ENCODE data around the gene CLDND1. TPM values are rescaled to one million over a fixed set of nuclear protein-coding genes. Genes with fewer than 3 reads are reported as not detected.

The CLDND1 gene
- polyA plus RNA-seq, 1 experiment, result 73.8 TPM

GRCh38 chr3:98550833-98551232, 28.1 kb upstream of the CLDND1 start:
- no peak overlapping the region for H3K4me3 ChIP-seq (ENCODE audit: low read depth, low read length)
- peaks cover 6% of the 10 kb centered on the region; the same call in 1 of the 2 replicates for H3K27me3 ChIP-seq (ENCODE audit: control insufficient read depth, insufficient read depth, low read length)
- ChIA-PET CTCF (no interaction called here), POLR2A (no interaction called here)
- TF ChIP-seq CTCF (IDR thresholded peaks at IDR 0.05; ENCODE audit: insufficient read depth, low read depth, low read length), result no peak
- no peaks in the 10 kb centered on the region for H3K36me3 ChIP-seq (ENCODE audit: control insufficient read depth, insufficient read depth, low read length)
- no peak for DNase-seq (ENCODE audit: low read depth)

DNA sequence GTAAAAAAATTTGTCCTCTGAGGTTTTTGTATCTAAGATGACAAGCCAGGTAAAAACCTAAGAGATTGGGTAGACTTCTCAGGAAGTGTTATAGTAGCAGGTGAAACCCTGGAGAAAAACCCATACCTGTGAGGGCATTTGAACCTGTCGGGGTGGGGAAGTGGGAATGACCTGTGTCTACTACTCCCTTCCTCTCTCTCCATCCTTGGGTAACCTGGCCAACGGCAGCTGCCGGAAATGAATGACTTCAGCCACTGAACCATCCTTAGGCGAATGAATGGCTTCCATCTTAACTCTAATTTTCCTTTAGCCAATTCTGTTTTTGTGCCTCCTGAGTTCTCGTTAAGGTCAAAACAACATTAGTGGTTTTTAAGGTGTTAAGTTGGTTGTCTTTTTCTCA, 25.8 kb upstream of the CLDND1 start:
- DNase-seq (ENCODE audit: low read depth), result no peak
- Histone ChIP-seq H3K4me3 (ENCODE audit: low read depth, low read length) (no peak overlapping the region), H3K36me3 (ENCODE audit: control insufficient read depth, insufficient read depth, low read length) (no peaks in the 10 kb centered on the region), H3K27me3 (ENCODE audit: control insufficient read depth, insufficient read depth, low read length) (peaks cover 6% of the 10 kb centered on the region; the same call in 1 of the 2 replicates)
- CTCF ChIA-PET, result no interaction called here
- POLR2A ChIA-PET, result no interaction called here
- no peak for TF ChIP-seq CTCF (IDR thresholded peaks at IDR 0.05; ENCODE audit: insufficient read depth, low read depth, low read length)

- H3K36me3 ChIP-seq (ENCODE audit: control insufficient read depth, insufficient read depth, low read length), result no peaks in the 10 kb centered on the region
- TF ChIP-seq CTCF (IDR thresholded peaks at IDR 0.05; ENCODE audit: insufficient read depth, low read depth, low read length), result no peak
- no peak overlapping the region for H3K4me3 ChIP-seq (ENCODE audit: low read depth, low read length)
- peaks cover 3% of the 10 kb centered on the region for H3K27me3 ChIP-seq (ENCODE audit: control insufficient read depth, insufficient read depth, low read length)
- POLR2A ChIA-PET, result no interaction called here
- no peak for DNase-seq (ENCODE audit: low read depth)
- CTCF ChIA-PET, result interaction anchor here (0.7 to 1.0 kb wide), 2 partner anchors 14 to 57 kb away, joined by 3 read pairs; no protein-coding TSS in a partner anchor
These were observed 23.2 kb upstream of the CLDND1 start for GRCh38 chr3:98545940-98546339.

DNA sequence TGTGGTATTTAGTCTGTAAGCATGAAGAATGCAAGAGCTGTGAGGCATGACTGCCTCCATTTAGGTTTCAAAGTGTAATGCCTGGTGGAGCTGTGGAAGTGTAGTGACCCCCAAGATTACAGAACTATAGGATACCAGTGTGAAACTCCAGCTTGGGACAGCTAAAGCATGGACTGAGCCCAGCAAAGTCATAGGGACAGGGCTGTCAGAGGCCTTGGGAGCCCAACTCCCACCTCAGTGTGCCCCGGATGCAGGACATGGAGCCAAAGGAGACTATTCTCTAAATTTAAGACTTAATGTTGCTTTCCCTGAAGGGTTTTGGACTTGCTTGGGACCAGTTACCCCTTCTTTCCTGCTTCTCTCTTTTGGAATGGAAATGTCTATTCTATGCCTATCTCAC, 19.9 kb upstream of the CLDND1 start:
- Histone ChIP-seq H3K27me3 (ENCODE audit: control insufficient read depth, insufficient read depth, low read length) (no peaks in the 10 kb centered on the region; the same call in 1 of the 2 replicates), H3K4me3 (ENCODE audit: low read depth, low read length) (no peak overlapping the region), H3K36me3 (ENCODE audit: control insufficient read depth, insufficient read depth, low read length) (no peaks in the 10 kb centered on the region)
- ChIA-PET CTCF (no interaction called here), POLR2A (no interaction called here)
- TF ChIP-seq CTCF (IDR thresholded peaks at IDR 0.05; ENCODE audit: insufficient read depth, low read depth, low read length), result no peak
- no peak for DNase-seq (ENCODE audit: low read depth)

- CTCF ChIA-PET, result no interaction called here
- no peak for TF ChIP-seq CTCF (IDR thresholded peaks at IDR 0.05; ENCODE audit: insufficient read depth, low read depth, low read length)
- POLR2A ChIA-PET, result no interaction called here
These were observed 19.0 kb upstream of the CLDND1 start for GRCh38 chr3:98541695-98542094.

More at GRCh38 chr3:98541695-98542094, 19.0 kb upstream of the CLDND1 start:
- Histone ChIP-seq H3K36me3 (ENCODE audit: control insufficient read depth, insufficient read depth, low read length) (no peaks in the 10 kb centered on the region), H3K4me3 (ENCODE audit: low read depth, low read length) (no peak overlapping the region), H3K27me3 (ENCODE audit: control insufficient read depth, insufficient read depth, low read length) (no peaks in the 10 kb centered on the region; the same call in 1 of the 2 replicates)
- no peak for DNase-seq (ENCODE audit: low read depth)

Data from BJ (cell line).